H1 (cell line): ENCODE measurements around the gene CACNA1C. TPM values are rescaled to one million over a fixed set of nuclear protein-coding genes. Genes with fewer than 3 reads are reported as not detected.

Experiments
- CTCF ChIA-PET: fragments of 300-600 bp; sonication (Branson Sonifier 250); formaldehyde crosslinking; loops from one replicate; lab custom pipeline; 2021; ENCODE audit not compliant: partially characterized antibody; lab: Charles Lee
- POLR2A ChIA-PET: fragments of 300-600 bp; sonication (Branson Sonifier 250); formaldehyde crosslinking; loops from one replicate; lab custom pipeline; 2021; ENCODE audit warnings: inconsistent platforms; ENCODE audit not compliant: partially characterized antibody; lab: Charles Lee
- DNase-seq, 2 experiments: peaks; one replicate each; pipeline versions ENCODE4 v3.0.0 to v3.0.0-alpha.2; 2010 to 2022; ENCODE audit warnings: low spot score in 2 of 2, low read depth in 1 of 2, mixed read lengths in 1 of 2
- FAIRE-seq: peaks from 2 replicates; lab custom pipeline; 2011; peaks lifted over from hg19 to GRCh38; lab: Jason Lieb, UNC
- H2AFZ ChIP-seq: 2 replicates; pipeline ENCODE4 v1.8.1; 2012; ENCODE audit warnings: low read length, inconsistent platforms
- H2AK5ac ChIP-seq: 2 replicates; pipeline ENCODE4 v1.6.1; 2013; ENCODE audit warnings: low read depth, low read length
- H2BK120ac ChIP-seq: replicated peaks from 2 replicates; pipeline ENCODE3; 2013; ENCODE audit warnings: low read depth, low read length, inconsistent platforms
- H2BK12ac ChIP-seq: 2 replicates; pipeline ENCODE4 v1.6.1; 2013; ENCODE audit warnings: low read depth, low read length
- H2BK15ac ChIP-seq: 2 replicates; pipeline ENCODE4 v1.6.1; 2013; ENCODE audit warnings: low read length
- H2BK20ac ChIP-seq: 2 replicates; pipeline ENCODE4 v1.6.1; 2013; ENCODE audit warnings: low read length
- H2BK5ac ChIP-seq: 2 replicates; pipeline ENCODE4 v1.6.1; 2013; ENCODE audit warnings: low read depth, low read length
- H3K14ac ChIP-seq: 2 replicates; pipeline ENCODE4 v1.6.1; 2013; ENCODE audit warnings: inconsistent platforms; ENCODE audit not compliant: insufficient read length
- H3K18ac ChIP-seq: 2 replicates; pipeline ENCODE4 v1.6.1; 2013; ENCODE audit warnings: low read length; ENCODE audit errors: extremely low read depth
- H3K23ac ChIP-seq: 2 replicates; pipeline ENCODE4 v1.6.1; 2013; ENCODE audit warnings: inconsistent platforms; ENCODE audit not compliant: insufficient read length
- H3K23me2 ChIP-seq: 2 replicates; pipeline ENCODE4 v1.6.1; 2013; ENCODE audit warnings: low read depth, low read length
- H3K27ac ChIP-seq: 2 replicates; pipeline ENCODE4 v1.6.1; 2011; ENCODE audit warnings: low read depth, low read length, inconsistent platforms
- H3K27me3 ChIP-seq, 4 experiments: replicated peaks in 1 of 4; 1 replicate in 1 of 4; 2 replicates in 3 of 4; pipeline versions ENCODE4 v1.6.1 to v1.8.1; 2011 to 2013; ENCODE audit warnings: low read length in 3 of 4, mild to moderate bottlenecking in 3 of 4, inconsistent platforms in 2 of 4, mixed read lengths in 2 of 4, moderate library complexity in 1 of 4; ENCODE audit not compliant: control insufficient read depth in 3 of 4, insufficient read depth in 3 of 4; ENCODE audit errors: extremely low read depth in 1 of 4
- H3K36me3 ChIP-seq, 4 experiments: 2 replicates each; pipeline versions ENCODE4 v1.6.1 to v1.8.1; 2011 to 2013; ENCODE audit warnings: mild to moderate bottlenecking in 4 of 4, low read length in 3 of 4, moderate library complexity in 2 of 4, control low read depth in 1 of 4, inconsistent platforms in 1 of 4; ENCODE audit not compliant: insufficient read depth in 4 of 4, control insufficient read depth in 2 of 4
- H3K4ac ChIP-seq: replicated peaks from 2 replicates; pipeline ENCODE3; 2013; ENCODE audit warnings: low read length, low read depth, mixed read lengths, inconsistent platforms; ENCODE audit not compliant: insufficient read length
- H3K4me1 ChIP-seq, 4 experiments: replicated peaks in 1 of 4; 1 replicate in 1 of 4; 2 replicates in 3 of 4; pipeline versions ENCODE4 v1.6.1 to v1.8.1; 2011 to 2013; ENCODE audit warnings: low read length in 3 of 4, inconsistent platforms in 2 of 4, mixed read lengths in 1 of 4; ENCODE audit not compliant: insufficient read depth in 4 of 4, control insufficient read depth in 3 of 4
- H3K4me2 ChIP-seq, 2 experiments: 2 replicates each; pipeline versions ENCODE4 v1.6.1 to v1.8.1; 2011 to 2013; ENCODE audit warnings: low read depth in 2 of 2, low read length in 2 of 2, control low read depth in 1 of 2, inconsistent platforms in 1 of 2, mild to moderate bottlenecking in 1 of 2; ENCODE audit not compliant: insufficient read depth in 1 of 2
- H3K4me3 ChIP-seq, 4 experiments: fragments of 200-600, 300-600 bp in 1 of 4; sonication (generic), shearing (Covaris generic), sonication (Bioruptor Twin) in 1 of 4; 2 replicates each; pipeline versions ENCODE4 v1.5.1 to v1.8.1; 2011 to 2016; ENCODE audit warnings: low read length in 4 of 4, low read depth in 3 of 4, control low read depth in 2 of 4, inconsistent platforms in 2 of 4, mild to moderate bottlenecking in 2 of 4, mixed read lengths in 1 of 4, moderate library complexity in 1 of 4; ENCODE audit not compliant: insufficient read depth in 2 of 4; ENCODE audit errors: extremely low read depth in 1 of 4
- H3K56ac ChIP-seq: replicated peaks from 2 replicates; pipeline ENCODE3; 2013; ENCODE audit warnings: low read depth, mild to moderate bottlenecking, mixed read lengths, low read length, inconsistent platforms; ENCODE audit not compliant: insufficient read length
- H3K79me1 ChIP-seq: 2 replicates; pipeline ENCODE4 v1.6.1; 2013; ENCODE audit warnings: low read depth, low read length, control low read depth
- H3K79me2 ChIP-seq, 2 experiments: 2 replicates each; pipeline versions ENCODE4 v1.6.1 to v1.8.1; 2012 to 2013; ENCODE audit warnings: low read length in 2 of 2, mild to moderate bottlenecking in 2 of 2, inconsistent platforms in 1 of 2; ENCODE audit not compliant: insufficient read depth in 2 of 2, control insufficient read depth in 1 of 2
- H3K9ac ChIP-seq, 4 experiments: replicated peaks in 1 of 4; 1 replicate in 1 of 4; 2 replicates in 3 of 4; pipeline versions ENCODE4 v1.6.1 to v1.8.1; 2011 to 2013; ENCODE audit warnings: low read depth in 3 of 4, low read length in 3 of 4, control low read depth in 2 of 4, mild to moderate bottlenecking in 2 of 4, moderate library complexity in 2 of 4, inconsistent platforms in 1 of 4; ENCODE audit errors: extremely low read depth in 1 of 4
- H3K9me3 ChIP-seq, 2 experiments: 2 replicates each; pipeline versions ENCODE4 v1.6.1 to v1.8.1; 2012 to 2013; ENCODE audit warnings: mild to moderate bottlenecking in 2 of 2, moderate library complexity in 2 of 2, control low read depth in 1 of 2, inconsistent platforms in 1 of 2, low read depth in 1 of 2, low read length in 1 of 2, mixed read lengths in 1 of 2; ENCODE audit not compliant: insufficient read depth in 2 of 2
- H4K20me1 ChIP-seq, 2 experiments: replicated peaks in 1 of 2; 2 replicates each; pipeline versions ENCODE3 to v1.8.1; 2011 to 2013; ENCODE audit warnings: inconsistent platforms in 2 of 2, low read length in 2 of 2, mild to moderate bottlenecking in 1 of 2; ENCODE audit not compliant: insufficient read depth in 2 of 2, control insufficient read depth in 1 of 2
- H4K5ac ChIP-seq: 2 replicates; pipeline ENCODE4 v1.6.1; 2013; ENCODE audit warnings: low read length, low read depth, mixed read lengths, inconsistent platforms; ENCODE audit not compliant: insufficient read length
- H4K8ac ChIP-seq: 2 replicates; pipeline ENCODE4 v1.8.0; 2013; ENCODE audit warnings: mild to moderate bottlenecking, moderate library complexity, low read length, inconsistent platforms; ENCODE audit not compliant: insufficient read depth; ENCODE audit errors: extremely low read depth
- H4K91ac ChIP-seq: replicated peaks from 2 replicates; pipeline ENCODE3; 2013; ENCODE audit warnings: low read length, mixed read lengths, inconsistent platforms; ENCODE audit not compliant: insufficient read length
- GABPA ChIP-seq: IDR thresholded peaks from 2 replicates; pipeline ENCODE4 v1.6.1; 2011; ENCODE audit warnings: mild to moderate bottlenecking, low read length, moderate library complexity, borderline replicate concordance; ENCODE audit not compliant: insufficient read depth
- KDM4A ChIP-seq: IDR thresholded peaks from one replicate; pipeline ENCODE4 v1.7.1; 2012; ENCODE audit warnings: low read depth, mild to moderate bottlenecking, moderate library complexity, low read length, inconsistent platforms; ENCODE audit not compliant: severe bottlenecking
- RFX5 ChIP-seq: IDR thresholded peaks from 2 replicates; pipeline ENCODE4 v1.6.1; 2011; ENCODE audit warnings: low read depth, low read length, improper control_type of control experiment, borderline replicate concordance
- SRF ChIP-seq: IDR thresholded peaks from 2 replicates; pipeline ENCODE4 v1.6.1; 2011; ENCODE audit warnings: mild to moderate bottlenecking, low read depth, low read length, moderate library complexity
- SUZ12 ChIP-seq: fragments of 200-600 bp; sonication (generic); IDR thresholded peaks from 2 replicates; pipeline ENCODE4 v1.6.1; 2012; ENCODE audit warnings: mild to moderate bottlenecking, inconsistent platforms, low read length, moderate library complexity, mixed read lengths
- TAF1 ChIP-seq: IDR thresholded peaks from 2 replicates; pipeline ENCODE4 v1.6.1; 2011; ENCODE audit warnings: mild to moderate bottlenecking, low read depth, low read length
- TBP ChIP-seq: IDR thresholded peaks from 2 replicates; pipeline ENCODE4 v1.6.1; 2011; ENCODE audit warnings: low read depth, low read length, improper control_type of control experiment
- YY1 ChIP-seq: IDR thresholded peaks from 2 replicates; pipeline ENCODE4 v1.6.1; 2011; ENCODE audit warnings: low read depth, mild to moderate bottlenecking, low read length
- WGBS, 2 experiments: shearing (Covaris generic) in 1 of 2; methylation state at CpG; one replicate each; pipeline versions ENCODE4 v1.1.6 to v1.1.7; 2013 to 2015; ENCODE audit warnings: low lambda C conversion rate in 2 of 2, mixed read lengths in 2 of 2, inconsistent platforms in 1 of 2, low coverage in 1 of 2, missing lambda C conversion rate in 1 of 2; ENCODE audit not compliant: insufficient replicate concordance in 2 of 2, insufficient coverage in 1 of 2, insufficient read length in 1 of 2; ENCODE audit errors: extremely low coverage in 1 of 2, missing lambda C conversion rate in 1 of 2; 5-methylcytosine and 5-hydroxymethylcytosine counted together
- polyA plus RNA-seq, 7 experiments: library from polyadenylated mRNA; depleted of rRNA in 3 of 7; stranded (reverse) in 5 of 7; unstranded in 2 of 7; fragments of >200 nt in 5 of 7; fragments of 200-250 nt in 2 of 7; gene quantifications; 1 replicate in 5 of 7; 2 replicates in 1 of 7; 4 replicates in 1 of 7; pipeline versions ENCODE4 v1.2.1 to v1.2.3, GENCODE V29; 2011 to 2013; ENCODE audit warnings: missing spikeins in 2 of 7, mixed read lengths in 2 of 7
- total RNA-seq: library from RNA; stranded (reverse); fragmentation: NEBNext Ultra II Directional; extraction: Animal tissue kit (Norgen Biotek cat#: 25700); gene quantifications from 2 replicates; pipeline ENCODE4 v1.2.1, GENCODE V29; 2021

Gene CACNA1C
- total and polyA plus RNA-seq, 2 of the 8 experiments (the other 6 are each of a cell fraction or from before 2014, with no cell fraction given) = 1.3 TPM

DNA sequence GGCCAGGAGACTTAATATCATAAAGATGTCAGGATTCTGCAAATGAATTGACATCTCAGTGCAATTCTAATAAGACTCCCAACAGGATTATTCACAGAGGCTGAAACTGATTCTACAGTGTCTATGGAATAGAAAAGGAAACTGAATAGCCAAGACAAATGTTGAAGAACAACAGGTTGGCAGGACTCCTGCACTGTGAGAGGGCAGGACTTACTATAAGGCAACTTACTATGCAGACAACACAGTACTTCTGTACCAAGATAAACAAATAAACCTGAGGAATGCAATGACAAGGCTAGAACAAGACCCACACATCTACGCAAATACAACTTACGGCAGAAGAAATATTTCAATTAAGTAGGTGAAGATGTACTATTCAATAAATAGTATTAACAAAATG, 609.7 kb downstream of the CACNA1C start:
- H3K4me1 ChIP-seq = no peaks in the 10 kb centered on the region
- H3K36me3 ChIP-seq = no peaks in the 10 kb centered on the region
- TF ChIP-seq SRF (no peak), SUZ12 (no peak), YY1 (no peak), RFX5 (no peak), TBP (no peak), KDM4A (no peak), TAF1 (no peak), GABPA (no peak)
- H4K91ac ChIP-seq = no peak overlapping the region
- H3K79me2 ChIP-seq = no peaks in the 10 kb centered on the region
- H4K20me1 ChIP-seq = no peaks in the 10 kb centered on the region
- no peak overlapping the region for H4K8ac ChIP-seq
- DNase-seq (no peak), FAIRE-seq (peak; percentile 32)
- H2AFZ ChIP-seq = no peak overlapping the region
- no peak overlapping the region for H3K56ac ChIP-seq
- no peak overlapping the region for H3K27ac ChIP-seq
- H3K23ac ChIP-seq = no peak overlapping the region
- H3K27me3 ChIP-seq = no peaks in the 10 kb centered on the region
- no peak overlapping the region for H3K9ac ChIP-seq
- ChIA-PET CTCF (interaction anchor here (0.6 to 0.7 kb wide), 2 partner anchors 10 to 255 kb away, joined by 3 to 4 read pairs; no protein-coding TSS in a partner anchor), POLR2A (no interaction called here)
- H2AK5ac ChIP-seq = no peak overlapping the region
- H3K79me1 ChIP-seq = no peaks in the 10 kb centered on the region
- H3K18ac ChIP-seq = no peak overlapping the region
- no peak overlapping the region for H2BK12ac ChIP-seq
- H3K23me2 ChIP-seq = no peaks in the 10 kb centered on the region
- 98% methylated on average over 2 of the region's 2 CpGs; no CpG with 5 or more reads in 1 of the 2 experiments for WGBS, 2 experiments
- H3K4me3 ChIP-seq = no peak overlapping the region
- no peak overlapping the region for H3K4ac ChIP-seq
- H3K14ac ChIP-seq = no peak overlapping the region
- H2BK20ac ChIP-seq = no peak overlapping the region
- H3K4me2 ChIP-seq = no peak overlapping the region
- no peak overlapping the region for H2BK5ac ChIP-seq
- no peak overlapping the region for H2BK120ac ChIP-seq
- no peaks in the 10 kb centered on the region for H3K9me3 ChIP-seq
- H4K5ac ChIP-seq = no peak overlapping the region
- H2BK15ac ChIP-seq = no peak overlapping the region
